Thyroid gland (tissue), 4 donors: Measurements from ENCODE around the gene TRIM6.

ENCODE experiments used
- CTCF ChIP-seq, 6 experiments: fragments of 200-600 bp in 3 of 6; fragments of 450-650 bp in 3 of 6; sonication (generic) in 3 of 6; IDR thresholded peaks; one replicate each; pipeline ENCODE4 v1.5.1; 2016 to 2019; ENCODE audit warnings: antibody characterized with exemption in 6 of 6, mild to moderate bottlenecking in 2 of 6, inconsistent platforms in 1 of 6, moderate library complexity in 1 of 6
- POLR2A ChIP-seq, 2 donors: fragments of 450-650 bp; IDR thresholded peaks; one replicate each; pipeline ENCODE4 v1.6.1; 2017; ENCODE audit warnings: antibody characterized with exemption in 2 of 2, mild to moderate bottlenecking in 2 of 2, moderate library complexity in 1 of 2

GRCh38 chr11:5624489-5625279, 28.2 kb downstream of the TRIM6 start, which contains the start of gene TRIM34:
- TF ChIP-seq POLR2A (IDR thresholded peaks at IDR 0.05) (peak in 1 of 2 donors; percentile 67), CTCF (IDR thresholded peaks at IDR 0.05) (no peak)
